Tibial nerve (tissue), 4 donors: ENCODE measurements around the gene UNC45A.

Experiments used
- CTCF ChIP-seq, 5 experiments: fragments of 200-600 bp in 3 of 5; fragments of 450-650 bp in 2 of 5; sonication (generic) in 3 of 5; IDR thresholded peaks; one replicate each; pipeline ENCODE4 v1.5.1; 2016 to 2019; ENCODE audit warnings: antibody characterized with exemption in 5 of 5, mild to moderate bottlenecking in 3 of 5, moderate library complexity in 2 of 5
- EP300 ChIP-seq, 2 donors: sonication (generic); formaldehyde crosslinking; IDR thresholded peaks; one replicate each; pipeline ENCODE4 v1.6.1; 2017; ENCODE audit warnings: antibody characterized with exemption in 2 of 2, mild to moderate bottlenecking in 1 of 2
- POLR2A ChIP-seq, 2 donors: fragments of 450-650 bp; IDR thresholded peaks; one replicate each; pipeline ENCODE4 v1.6.1; 2017; ENCODE audit warnings: antibody characterized with exemption in 2 of 2, mild to moderate bottlenecking in 2 of 2, moderate library complexity in 2 of 2

DNA sequence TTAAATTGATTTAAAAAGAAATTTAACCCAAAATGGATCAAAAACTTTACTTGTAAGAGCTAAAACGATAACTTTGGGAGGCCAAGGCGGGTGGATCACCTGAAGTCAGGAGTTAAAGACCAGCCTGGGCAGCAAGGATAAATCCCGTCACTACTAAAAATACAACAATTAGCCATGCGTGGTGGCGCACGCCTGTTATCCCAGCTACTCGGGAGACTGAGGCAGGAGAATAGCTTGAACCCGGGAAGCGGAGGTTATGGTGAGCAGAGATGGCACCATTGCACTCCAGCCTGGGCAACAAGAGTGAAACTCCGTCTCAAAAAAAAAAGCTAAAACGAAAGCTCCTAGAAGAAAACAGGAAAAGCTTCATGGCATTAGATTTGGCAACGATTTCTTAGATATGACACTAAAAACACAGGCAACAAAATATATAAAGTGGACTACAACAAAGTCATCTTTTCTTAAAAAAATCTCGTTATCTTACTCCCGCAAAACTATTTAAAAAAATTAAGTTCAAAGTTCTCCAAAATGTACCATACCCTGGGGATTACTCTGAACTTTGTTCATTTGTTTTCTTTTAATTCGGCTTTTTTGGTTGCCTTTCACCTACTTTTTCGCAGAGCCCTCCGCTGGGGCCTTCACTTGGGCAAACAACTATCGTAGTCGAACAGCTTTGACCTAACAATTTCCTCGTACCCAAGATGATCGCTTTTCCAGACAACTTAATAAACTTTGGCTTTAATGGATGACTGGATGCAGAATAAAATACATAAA, 5.7 kb upstream of the UNC45A start:
- TF ChIP-seq CTCF (IDR thresholded peaks at IDR 0.05) (no peak), EP300 (IDR thresholded peaks at IDR 0.05) (no peak), POLR2A (IDR thresholded peaks at IDR 0.05) (no peak)
